Ovary (tissue), 10 donors: ENCODE results near the gene QPCT. TPM values are rescaled to one million over a fixed set of nuclear protein-coding genes. Genes with fewer than 3 reads are reported as not detected.
"Not testable (repeated sequence)": the region's sequence is repeated elsewhere in the genome, so short reads cannot be mapped to it uniquely, and the experiment has no call there.

ENCODE experiments used
- DNase-seq, 5 donors: peaks; one replicate each; pipeline ENCODE4 v3.0.0-alpha.2; 2019 to 2020
- H3K27ac ChIP-seq, 2 donors: fragments of 200-600 bp; one replicate each; pipeline versions ENCODE4 v1.5.1 to v1.8.0; 2019 to 2022
- H3K27me3 ChIP-seq: fragments of 200-600 bp; one replicate; pipeline ENCODE4 v1.8.0; 2022
- H3K36me3 ChIP-seq: fragments of 200-600 bp; sonication (generic); one replicate; pipeline ENCODE4 v1.5.1; 2019
- H3K4me1 ChIP-seq: one replicate; pipeline ENCODE4 v1.8.1; 2013; ENCODE audit warnings: mild to moderate bottlenecking, moderate library complexity; ENCODE audit not compliant: insufficient read depth
- H3K4me3 ChIP-seq: fragments of 200-600 bp; sonication (generic); one replicate; pipeline ENCODE4 v1.5.1; 2017
- H3K9me3 ChIP-seq, 2 donors: fragments of 200-600 bp in 1 of 2; sonication (generic) in 1 of 2; one replicate each; pipeline versions ENCODE4 v1.5.1 to v1.8.1; 2013 to 2019; ENCODE audit warnings: mild to moderate bottlenecking in 1 of 2, moderate library complexity in 1 of 2
- CTCF ChIP-seq, 3 donors: fragments of 450-650 bp in 2 of 3; fragments of 200-600 bp in 1 of 3; IDR thresholded peaks; one replicate each; pipeline versions ENCODE4 v1.5.1 to v1.8.0; 2016 to 2022; ENCODE audit warnings: antibody characterized with exemption in 3 of 3, mild to moderate bottlenecking in 1 of 3
- EP300 ChIP-seq: sonication (generic); formaldehyde crosslinking; IDR thresholded peaks from one replicate; pipeline ENCODE4 v1.6.1; 2017; ENCODE audit warnings: antibody characterized with exemption
- POLR2A ChIP-seq: fragments of 450-650 bp; IDR thresholded peaks from one replicate; pipeline ENCODE4 v1.6.1; 2017; ENCODE audit warnings: antibody characterized with exemption, mild to moderate bottlenecking, moderate library complexity
- WGBS, 3 donors: extraction: QIAGEN DNeasy Blood & Tissue Kit in 1 of 3; methylation state at CpG; one replicate each; pipeline versions ENCODE4 v1.1.5 to v1.1.7; 2013 to 2017; 5-methylcytosine and 5-hydroxymethylcytosine counted together
- intact Hi-C, 4 donors: fragments of 100-400 bp; cut with DNase I; formaldehyde crosslinking; loops; one replicate each; pipeline versions ENCODE4 v1.11.0 to v1.15.1; 2022 to 2023
- long read RNA-seq, 3 donors: library from polyadenylated mRNA in 2 of 3; unstranded in 2 of 3; transcript quantifications; one replicate each; pipeline ENCODE4 v2.0.0 and lab custom pipeline, GENCODE V29; 2021 to 2026
- polyA plus RNA-seq, 2 donors: library from polyadenylated mRNA; stranded (reverse); fragments of 200-250 nt in 1 of 2; fragments of 350-450 nt in 1 of 2; fragmentation: Illumina TruSeq in 1 of 2; extraction: RNeasy Lipid Tissue Mini Kit (QIAGEN cat#74804) in 1 of 2; gene quantifications; one replicate each; pipeline ENCODE4 v1.2.3, GENCODE V29; 2013 to 2014
- total RNA-seq, 7 donors: library from RNA; depleted of rRNA in 2 of 7; stranded (reverse); fragments of >200 nt in 2 of 7; fragmentation: NEBNext Ultra II Directional in 3 of 7; extraction: Animal tissue kit (Norgen Biotek cat#: 25700) in 3 of 7; gene quantifications; one replicate each; pipeline versions ENCODE4 v1.1.0 to v1.2.4, GENCODE V29; 2016 to 2023
- donor health status: DM: no; HTN: no; CAD: no; lungs with moderate emphysema.
- donor health status: DM: no; HTN: no; CAD: no.
- donor health status: Bipolar disorder and iron deficiency.
- donor health status: DM: yes; HTN: yes; CAD: no.
- donor health status: DM: no; HTN: no; CAD: no.
- donor health status: DM: yes; HTN: yes; CAD: no.

Gene QPCT
- 1 to 10 TPM in 4 of 7 donors, under 1 TPM in 3; 0.35 to 3.3 (median 1.1) TPM for total RNA-seq
- 10 to 100 TPM in 1 of 2 donors, 1 to 10 TPM in 1; 1.5 to 17.7 TPM for polyA plus RNA-seq
- long read RNA-seq, donor 1, transcript QPCT-201 (7 exons, 1,739 nt), result major isoform, 8 of 10 reads
- long read RNA-seq, donor 1, partial matches to known transcripts, result 1 of 10 reads
- long read RNA-seq, donor 1, other reads (novel, unspliced or antisense), result 1 of 10 reads
- long read RNA-seq, donor 2, partial matches to known transcripts, result 0 of 3 reads
- long read RNA-seq, donor 2, other reads (novel, unspliced or antisense), result 0 of 3 reads
- long read RNA-seq, donor 3, transcript QPCT-201 (7 exons, 1,739 nt), result major isoform, 6 of 6 reads
- long read RNA-seq, donor 3, partial matches to known transcripts, result 0 of 6 reads
- long read RNA-seq, donor 3, other reads (novel, unspliced or antisense), result 0 of 6 reads

GRCh38 chr2:37344453-37345361, at the start of gene QPCT:
QPCT (plus strand) TSS chr2:37344630; CDS start chr2:37344732, 102 bp downstream.
- Histone ChIP-seq H3K36me3 (no peaks in the 10 kb centered on the region), H3K27me3 (no peaks in the 10 kb centered on the region), H3K4me1 (no peaks in the 10 kb centered on the region), H3K9me3 (no peaks in the 10 kb centered on the region), H3K27ac (peak within 1 kb of the TSS in 1 of 2 donors; percentile 74), H3K4me3 (peak within 1 kb of the TSS; percentile 56)
- no peak for TF ChIP-seq POLR2A
- no peak for TF ChIP-seq CTCF (IDR thresholded peaks at IDR 0.05)
- intact Hi-C loops, result no loop called here
- 3 to 6% (median 5%) methylated on average over 56 to 73 of the region's 73 CpGs for WGBS, 3 donors
- peak; percentile 29 to 64 (median 38) for DNase-seq

GRCh38 chr2:37294858-37295257, 49.6 kb upstream of the QPCT start:
- H3K4me3 ChIP-seq, DNase-seq, H3K27ac ChIP-seq, H3K4me1 ChIP-seq, H3K27me3 ChIP-seq, H3K9me3 ChIP-seq, H3K36me3 ChIP-seq, intact Hi-C loops: not testable (repeated sequence)
- 96 to 99% (median 97%) methylated on average over 2 of the region's 2 CpGs for WGBS, 3 donors

DNA sequence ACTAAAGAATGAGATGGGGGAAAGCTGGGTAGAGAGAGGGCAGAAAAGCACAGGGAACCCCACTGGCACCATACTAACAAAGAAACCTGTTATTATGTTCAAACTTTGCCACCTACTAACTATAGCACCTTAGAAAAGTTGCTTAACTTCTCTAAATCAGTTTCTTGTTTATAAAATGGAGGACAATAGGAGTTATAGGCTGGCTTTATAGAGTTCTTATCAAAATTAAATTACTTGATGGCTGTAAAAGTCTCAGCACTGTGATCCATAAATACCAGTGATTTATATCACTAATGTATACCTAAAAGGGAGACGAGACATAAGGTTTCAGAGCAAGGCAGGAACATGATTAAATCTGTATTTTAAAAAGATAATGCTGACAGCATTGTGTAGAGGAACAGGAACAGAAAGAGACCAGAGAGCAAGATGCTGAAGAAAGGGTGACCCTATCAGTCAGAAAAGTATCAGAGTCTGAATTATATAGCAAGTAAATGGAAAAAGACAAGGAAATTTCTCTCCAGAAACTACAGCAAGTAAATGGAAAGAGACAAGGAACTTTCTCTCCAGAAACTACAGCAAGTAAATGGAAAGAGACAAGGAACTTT, 48.9 kb upstream of the QPCT start:
- Histone ChIP-seq H3K27me3 (no peaks in the 10 kb centered on the region), H3K4me3 (no peak overlapping the region), H3K4me1 (no peaks in the 10 kb centered on the region), H3K27ac (no peak overlapping the region), H3K36me3 (no peaks in the 10 kb centered on the region), H3K9me3 (no peaks in the 10 kb centered on the region)
- no peak for DNase-seq
- TF ChIP-seq POLR2A (no peak), CTCF (IDR thresholded peaks at IDR 0.05) (no peak), EP300 (no peak)
- intact Hi-C loops, result no loop called here
- WGBS, 3 donors, result 92 to 96% (median 95%) methylated on average over 1 of the region's 1 CpG

GRCh38 chr2:37297632-37298031, 46.8 kb upstream of the QPCT start:
- Histone ChIP-seq H3K4me3 (no peak overlapping the region), H3K27me3 (no peaks in the 10 kb centered on the region), H3K9me3 (no peaks in the 10 kb centered on the region), H3K4me1 (no peaks in the 10 kb centered on the region), H3K27ac (no peak overlapping the region), H3K36me3 (no peaks in the 10 kb centered on the region)
- TF ChIP-seq POLR2A (no peak), EP300 (no peak), CTCF (IDR thresholded peaks at IDR 0.05) (no peak)
- DNase-seq, result no peak
- intact Hi-C loops, result no loop called here
